GOT3 (cell line): Measurements from ENCODE around the gene CCSER1.
"Not testable (repeated sequence)": the region's sequence is repeated elsewhere in the genome, so short reads cannot be mapped to it uniquely, and the experiment has no call there.

Experiments used
- DNase-seq: peaks from one replicate; lab custom pipeline; 2025; ENCODE audit warnings: mixed read lengths; lab: John Stamatoyannopoulos, UW

The CCSER1 gene

GRCh38 chr4:90705501-90705900 is 578.3 kb downstream of the CCSER1 start:
- DNase-seq = not testable (repeated sequence)

DNA sequence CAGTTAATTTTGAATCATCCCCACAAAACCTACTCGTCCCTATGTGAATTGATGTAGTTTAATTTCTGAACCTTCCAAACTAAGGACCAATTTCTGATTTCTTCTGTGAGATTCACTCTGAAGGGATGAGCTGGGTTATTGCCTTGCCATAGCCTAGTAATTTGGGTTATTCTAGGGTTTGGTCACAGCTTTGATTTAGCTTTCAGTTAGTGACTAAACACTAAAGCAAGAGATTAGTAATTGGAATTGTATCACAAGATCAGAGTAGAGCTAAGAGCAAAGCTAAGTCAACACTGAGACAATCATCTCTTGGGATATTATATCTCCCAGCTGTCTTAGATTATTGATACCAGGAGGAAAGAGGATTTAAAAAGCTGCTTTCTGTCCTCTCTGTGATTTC is 588.0 kb downstream of the CCSER1 start:
- no peak for DNase-seq

DNA sequence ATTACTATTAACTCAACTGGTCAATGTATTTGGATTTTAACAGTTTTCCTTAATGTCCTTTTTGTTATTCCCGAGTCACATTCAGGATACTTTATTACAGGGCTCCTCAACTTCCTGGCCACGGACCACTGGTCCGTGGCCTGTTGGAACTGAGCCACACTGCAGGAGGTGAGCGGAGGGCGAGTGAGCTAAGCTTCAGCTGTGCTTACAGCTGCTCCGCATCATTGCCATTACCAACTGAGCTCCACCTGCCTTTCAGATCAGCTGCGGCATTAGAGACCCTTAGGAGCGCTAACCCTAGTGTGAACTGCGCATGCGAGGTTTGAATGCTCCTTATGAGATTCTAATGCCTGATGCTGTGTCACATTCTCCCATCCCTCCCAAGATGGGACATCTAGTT is 591.7 kb downstream of the CCSER1 start:
- no peak for DNase-seq

DNA sequence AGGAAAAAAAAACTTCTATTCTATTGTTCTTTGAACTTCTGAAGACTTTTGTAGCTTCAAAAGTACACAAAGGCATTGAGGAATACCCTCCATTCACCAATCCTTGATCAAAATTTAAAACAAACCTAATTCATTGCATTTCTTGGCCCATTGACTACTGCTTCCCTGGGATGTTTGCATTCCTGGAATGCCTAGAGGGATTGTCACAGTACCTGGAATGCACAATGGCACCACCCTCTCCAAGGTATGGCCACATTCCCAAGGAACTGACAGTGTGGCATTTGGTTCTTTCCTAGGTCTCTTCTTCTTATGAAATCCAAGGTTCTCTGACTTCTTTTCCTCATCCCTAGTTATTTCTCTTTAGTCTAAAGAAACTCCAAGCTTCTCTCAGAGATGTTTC is 600.7 kb downstream of the CCSER1 start:
- DNase-seq = no peak

GRCh38 chr4:90730752-90731151 is 603.6 kb downstream of the CCSER1 start:
- no peak for DNase-seq

- no peak for DNase-seq
Measured at GRCh38 chr4:90733211-90733610, 606.0 kb downstream of the CCSER1 start.

DNA sequence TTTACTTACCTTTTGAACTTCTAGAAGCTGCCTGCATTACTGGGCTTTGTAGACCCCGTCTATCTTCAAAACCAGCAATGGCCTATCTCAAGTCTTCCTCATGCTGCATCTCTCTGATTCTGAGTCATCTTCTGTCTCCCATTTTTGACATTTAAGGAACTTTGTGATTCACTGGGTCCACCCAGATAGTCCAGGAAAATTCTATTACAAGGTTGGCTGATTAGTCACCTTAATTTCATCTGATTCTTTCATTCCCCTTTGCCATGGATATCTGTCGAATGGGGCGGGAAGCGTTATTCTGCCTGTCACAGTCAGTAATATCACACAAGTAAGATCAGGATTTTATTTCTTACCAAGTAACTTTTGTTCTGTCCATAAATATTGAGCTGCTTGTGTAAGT is 618.0 kb downstream of the CCSER1 start:
- DNase-seq = no peak

DNA sequence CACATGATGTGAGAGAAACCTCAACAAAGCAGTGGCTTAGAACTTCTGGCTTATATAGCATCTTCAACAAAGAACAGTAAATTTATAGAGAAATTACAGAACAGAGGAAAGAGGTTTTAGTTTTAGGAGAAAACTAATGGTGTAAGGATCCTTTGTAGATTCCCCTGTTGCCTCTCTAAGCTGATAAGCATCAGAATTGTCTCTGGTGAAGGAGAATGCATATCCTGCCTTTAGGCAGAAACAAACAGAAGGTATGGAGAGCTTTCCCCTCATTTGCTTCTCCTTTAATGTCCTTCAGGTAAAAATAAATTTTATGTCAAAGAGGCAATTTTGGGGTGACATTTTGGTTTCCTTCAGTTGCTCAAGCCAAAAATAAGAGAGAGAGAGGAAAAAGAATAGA is 625.9 kb downstream of the CCSER1 start:
- DNase-seq = no peak

GRCh38 chr4:90757534-90758060 is 630.4 kb downstream of the CCSER1 start:
- DNase-seq = no peak

DNA sequence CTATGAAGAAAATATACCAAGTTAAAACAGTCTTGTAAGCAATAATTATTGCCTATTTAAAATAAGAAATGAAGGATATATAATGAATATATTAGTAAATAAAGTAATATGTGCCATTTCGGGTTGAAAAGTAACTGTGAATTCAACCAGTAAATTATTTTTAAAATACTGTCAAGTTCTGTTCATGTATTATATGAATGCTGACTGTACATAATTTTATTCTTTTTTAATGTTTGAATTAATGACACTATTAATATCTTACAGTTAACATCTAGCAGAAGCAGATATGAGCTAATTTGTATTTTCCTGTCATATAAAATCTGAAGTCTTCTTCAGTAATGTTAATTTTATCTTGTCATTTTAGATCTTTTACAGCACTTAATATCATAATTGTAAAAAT is 632.9 kb downstream of the CCSER1 start:
- no peak for DNase-seq

GRCh38 chr4:90766837-90767236 is 639.6 kb downstream of the CCSER1 start:
- DNase-seq = no peak

DNA sequence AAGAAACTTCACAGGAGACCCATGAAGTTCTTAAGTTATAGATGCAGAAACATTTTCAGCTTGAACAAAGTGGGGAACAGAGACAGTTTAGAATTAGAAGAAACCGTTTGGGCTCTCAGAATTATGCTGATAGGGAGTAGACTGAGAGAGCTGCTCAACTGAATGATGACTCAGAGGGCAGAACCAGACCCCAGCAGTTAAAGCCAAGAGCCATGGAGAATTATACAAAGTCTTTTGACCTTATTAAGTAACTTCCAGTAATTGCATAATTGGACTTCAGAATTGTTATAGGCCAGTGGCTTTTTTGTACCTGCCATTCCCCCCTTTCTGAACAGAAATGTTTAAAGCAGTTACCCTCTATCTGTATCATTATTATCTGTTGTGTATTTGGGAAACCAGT is 642.1 kb downstream of the CCSER1 start:
- no peak for DNase-seq

GRCh38 chr4:90780193-90780592 is 653.0 kb downstream of the CCSER1 start:
- no peak for DNase-seq

DNA sequence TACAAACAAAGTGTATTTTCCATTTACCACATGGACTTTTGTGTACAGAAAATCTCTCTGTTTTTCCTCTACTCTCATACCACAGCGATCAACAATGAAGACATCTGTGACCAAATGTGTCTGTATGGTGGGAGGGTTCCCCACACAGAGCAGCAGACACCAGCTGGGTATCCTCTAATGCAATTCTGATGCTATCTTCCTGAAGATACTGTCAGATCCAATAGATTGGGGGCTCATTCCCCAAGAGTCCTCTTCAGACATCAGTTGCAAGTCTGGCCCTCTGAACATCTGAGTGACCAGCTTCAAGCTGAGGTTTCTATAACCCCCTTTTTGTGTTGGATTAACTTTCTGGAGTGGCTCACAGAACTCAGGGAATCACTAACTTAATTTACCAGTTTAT is 659.4 kb downstream of the CCSER1 start:
- DNase-seq = no peak

DNA sequence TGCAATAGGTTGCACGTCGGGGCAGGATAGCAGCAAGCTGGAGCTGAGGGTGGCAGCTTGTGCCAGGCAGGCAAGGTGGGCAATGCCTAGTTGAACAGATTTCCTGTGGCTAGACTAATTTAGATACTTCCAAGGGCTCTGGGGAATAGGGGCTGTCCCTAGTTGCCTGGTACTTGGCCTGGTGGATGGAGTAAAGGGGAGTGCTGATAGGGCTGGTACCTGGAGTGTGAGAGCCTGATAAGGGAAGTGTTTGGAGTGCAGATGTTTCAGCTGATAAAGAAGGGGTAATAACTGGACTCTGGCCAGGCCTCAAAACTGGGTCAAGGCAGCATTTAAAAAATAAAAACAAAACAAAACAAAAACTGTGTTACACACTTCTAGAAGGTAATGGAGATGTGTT is 665.5 kb downstream of the CCSER1 start:
- no peak for DNase-seq

DNA sequence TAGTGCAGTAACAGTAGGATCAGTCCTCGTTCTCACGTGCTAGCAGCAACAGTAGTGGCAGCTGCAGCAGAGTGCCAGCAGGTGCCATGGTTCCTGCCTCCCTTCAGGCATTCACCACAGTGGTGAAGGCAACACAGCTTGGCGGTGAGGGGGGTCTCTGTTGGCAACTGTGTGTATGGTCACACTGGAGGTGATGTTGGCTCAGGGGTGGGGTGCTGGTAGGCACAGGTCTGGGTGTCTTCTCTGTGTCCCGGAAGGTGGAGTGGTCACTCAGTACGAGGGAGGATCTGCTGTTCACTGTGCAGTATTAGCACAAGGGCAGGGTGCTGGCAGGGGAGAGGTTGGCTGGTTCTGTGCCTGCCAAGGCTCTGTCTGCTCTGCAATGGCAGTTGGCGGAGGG is 671.8 kb downstream of the CCSER1 start:
- DNase-seq = no peak

DNA sequence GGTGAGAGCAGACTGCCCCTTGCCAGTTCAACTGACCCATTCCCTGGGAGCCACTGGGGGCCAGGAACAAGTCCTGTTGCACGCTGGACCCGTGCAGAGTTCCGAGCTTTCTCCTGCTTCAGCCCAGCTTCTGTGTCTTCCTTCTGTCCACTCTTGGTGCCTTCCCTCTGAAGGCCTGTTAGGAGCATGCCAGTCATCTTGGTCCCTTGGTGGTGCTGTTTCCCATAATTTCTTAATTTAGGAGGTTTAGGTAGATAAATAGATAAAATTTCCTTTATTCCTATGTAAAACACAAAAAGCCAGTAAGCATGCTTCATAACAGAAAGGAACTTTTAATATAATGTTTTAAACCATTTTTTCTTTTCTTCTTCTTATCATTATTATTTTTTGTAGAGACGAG is 672.7 kb downstream of the CCSER1 start:
- no peak for DNase-seq

DNA sequence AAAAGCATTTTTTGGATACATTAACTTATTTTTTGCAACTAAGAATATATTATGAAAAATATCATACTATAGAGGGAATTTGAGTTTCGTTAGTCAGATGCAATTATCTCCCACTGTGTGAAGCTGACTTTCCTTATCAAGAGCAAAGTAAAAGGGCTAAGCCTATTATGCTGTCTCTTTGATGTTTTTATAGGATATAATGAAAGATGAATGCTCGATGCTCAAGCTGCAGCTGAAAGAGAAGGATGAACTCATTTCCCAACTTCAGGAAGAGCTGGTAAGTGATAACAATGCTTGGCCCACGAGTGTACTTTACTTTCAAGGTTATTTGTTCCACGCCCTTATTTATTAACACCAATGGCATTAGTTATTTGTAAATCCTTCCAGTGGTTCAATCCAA is 688.4 kb downstream of the CCSER1 start:
- no peak for DNase-seq

DNA sequence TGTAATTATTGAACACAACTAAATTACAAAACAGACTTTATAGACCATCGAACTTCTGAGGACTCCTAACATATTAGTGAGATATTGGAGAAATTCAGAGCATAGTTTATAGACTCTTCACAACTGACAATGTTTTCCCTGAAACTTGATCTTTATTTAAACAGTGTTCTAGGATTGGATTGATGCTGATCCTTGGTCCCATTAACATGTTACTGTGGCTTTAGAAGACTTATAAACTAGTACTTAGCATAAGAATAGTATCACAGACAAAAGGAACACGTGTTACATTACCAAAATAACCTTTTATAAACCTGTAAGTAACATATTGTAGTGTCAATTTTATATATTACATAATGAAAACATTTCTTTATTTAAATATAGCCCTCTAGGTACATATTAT is 689.6 kb downstream of the CCSER1 start:
- no peak for DNase-seq

DNA sequence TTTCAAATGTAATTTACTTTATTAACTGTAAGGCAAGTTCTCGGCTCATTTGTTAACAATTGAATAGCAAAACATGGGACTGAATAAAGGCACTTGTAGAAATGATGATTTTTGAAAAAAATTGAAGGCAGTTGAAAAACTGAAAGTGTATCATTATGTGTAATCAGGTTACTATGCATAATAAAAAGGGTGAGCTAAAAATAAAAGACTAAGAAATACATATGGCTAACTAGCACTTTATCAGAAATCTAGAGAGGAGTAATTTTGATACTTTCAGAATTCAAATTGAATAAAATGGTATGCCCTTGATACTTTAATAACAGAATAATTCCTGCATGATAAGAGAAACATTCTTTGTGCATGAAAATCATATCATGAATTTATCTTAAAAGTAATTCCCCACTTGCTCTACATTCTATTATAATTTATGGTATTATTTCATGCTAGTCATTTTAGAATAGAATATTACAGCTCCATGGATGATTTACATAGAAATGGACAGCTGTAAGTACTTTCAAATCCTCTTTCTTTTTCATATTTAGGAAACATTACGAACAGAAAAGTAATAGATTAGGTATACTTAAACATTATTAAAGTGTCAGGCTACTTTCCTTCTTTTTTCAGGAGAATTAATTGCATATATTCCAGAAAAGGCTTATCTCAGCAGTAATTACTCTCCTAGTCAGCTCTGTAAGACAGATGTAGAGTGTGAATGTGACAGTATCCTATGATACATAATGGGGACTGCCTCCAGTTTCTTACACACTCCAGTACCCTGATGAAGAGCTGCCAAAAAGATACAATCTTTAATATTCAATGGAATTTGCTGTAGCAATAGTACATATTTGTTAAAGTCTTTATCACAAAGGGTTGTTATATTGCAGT is 697.3 kb downstream of the CCSER1 start:
- DNase-seq = no peak

GRCh38 chr4:90825849-90826248 is 698.7 kb downstream of the CCSER1 start:
- DNase-seq = no peak

- no peak for DNase-seq
Measured at GRCh38 chr4:90833706-90834105, 706.5 kb downstream of the CCSER1 start.

DNA sequence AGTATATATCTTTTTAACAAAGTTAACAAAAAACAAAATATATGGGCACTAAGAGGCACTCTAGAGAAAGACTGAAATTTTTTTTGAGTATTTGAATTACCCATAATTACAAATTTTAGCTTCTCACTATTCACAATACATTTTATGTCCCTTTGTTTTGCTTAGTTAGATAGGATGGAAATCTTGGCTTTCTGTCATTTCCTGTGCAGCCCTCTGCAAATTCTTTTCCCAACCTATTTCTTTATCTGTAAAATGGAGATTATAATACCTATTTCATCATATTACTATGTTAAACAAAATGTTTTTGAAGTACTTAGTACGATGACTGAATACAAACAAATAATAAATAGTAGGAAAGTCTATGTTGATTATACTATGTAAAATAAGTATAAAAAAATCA is 710.0 kb downstream of the CCSER1 start:
- no peak for DNase-seq

GRCh38 chr4:90838859-90839258 is 711.7 kb downstream of the CCSER1 start:
- DNase-seq = not testable (repeated sequence)
